PC-9 (cell line): ENCODE results near the gene SLC22A13. TPM values are rescaled to one million over a fixed set of nuclear protein-coding genes. Genes with fewer than 3 reads are reported as not detected.

Source experiments
- BruUV-seq: library from RNA; stranded (reverse); fragments of 400-500 nt; replicated peaks from 2 replicates; lab custom pipeline; 2021; lab: Mats Ljungman, UMichigan
- CTCF ChIA-PET: fragments of 300-600 bp; sonication (Branson Sonifier 250); formaldehyde crosslinking; loops from one replicate; lab custom pipeline; 2022; ENCODE audit warnings: antibody characterized with exemption; lab: Charles Lee
- POLR2A ChIA-PET: fragments of 300-600 bp; sonication (Branson Sonifier 250); formaldehyde crosslinking; loops from one replicate; lab custom pipeline; 2022; ENCODE audit warnings: antibody characterized with exemption; ENCODE audit not compliant: unreplicated experiment; lab: Charles Lee
- DNase-seq, 2 experiments: peaks; one replicate each; pipeline versions ENCODE4 v3.0.0 to v3.0.0-alpha.2; 2015 to 2022; ENCODE audit warnings: mixed read lengths in 1 of 2
- H2AFZ ChIP-seq: fragments of 200-600 bp; sonication (generic); 2 replicates; pipeline ENCODE4 v1.8.1; 2017; ENCODE audit warnings: antibody characterized with exemption
- H3F3A ChIP-seq: fragments of 200-600 bp; sonication (generic); 2 replicates; pipeline ENCODE4 v1.8.1; 2017; ENCODE audit warnings: antibody characterized with exemption, mild to moderate bottlenecking, low read depth; ENCODE audit not compliant: insufficient read depth
- H3K27ac ChIP-seq: fragments of 200-600 bp; sonication (generic); 2 replicates; pipeline ENCODE4 v1.6.1; 2016; ENCODE audit warnings: mixed run types
- H3K27me3 ChIP-seq: fragments of 200-600 bp; sonication (generic); 2 replicates; pipeline ENCODE4 v1.6.1; 2016; ENCODE audit warnings: low read depth, mixed run types; ENCODE audit not compliant: insufficient read depth
- H3K36me3 ChIP-seq: fragments of 200-600 bp; sonication (generic); 2 replicates; pipeline ENCODE4 v1.6.1; 2016; ENCODE audit warnings: low read depth, mixed run types
- H3K4me1 ChIP-seq: fragments of 200-600 bp; sonication (generic); replicated peaks from 2 replicates; pipeline ENCODE4 v1.6.1; 2016; ENCODE audit warnings: mixed run types; ENCODE audit not compliant: insufficient read depth
- H3K4me2 ChIP-seq: fragments of 200-600 bp; sonication (generic); 2 replicates; pipeline ENCODE4 v1.6.1; 2017; ENCODE audit warnings: mixed run types
- H3K4me3 ChIP-seq: fragments of 200-600 bp; sonication (generic); 2 replicates; pipeline ENCODE4 v1.6.1; 2016; ENCODE audit warnings: mixed run types
- H3K79me2 ChIP-seq: fragments of 200-600 bp; sonication (generic); 2 replicates; pipeline ENCODE4 v1.6.1; 2017; ENCODE audit warnings: low read depth, mixed run types
- H3K9me2 ChIP-seq: fragments of 200-600 bp; sonication (generic); 2 replicates; pipeline ENCODE4 v1.8.1; 2017; ENCODE audit warnings: mild to moderate bottlenecking; ENCODE audit not compliant: insufficient read depth
- H3K9me3 ChIP-seq: fragments of 200-600 bp; sonication (generic); 2 replicates; pipeline ENCODE4 v1.8.1; 2016; ENCODE audit warnings: low read depth; ENCODE audit not compliant: insufficient read depth
- H4K20me1 ChIP-seq: fragments of 200-600 bp; sonication (generic); 2 replicates; pipeline ENCODE4 v1.8.1; 2017; ENCODE audit not compliant: insufficient read depth
- EZH2 ChIP-seq: fragments of 200-600 bp; sonication (generic); IDR thresholded peaks from 2 replicates; pipeline ENCODE4 v1.8.0; 2017; ENCODE audit warnings: antibody characterized with exemption, low read depth
- intact Hi-C: fragments of 100-400 bp; cut with micrococcal nuclease; formaldehyde crosslinking; loops from one replicate; pipeline ENCODE4 v1.10.0; 2022; ENCODE audit not compliant: unreplicated experiment
- total RNA-seq: library from RNA; stranded (reverse); gene quantifications from 2 replicates; pipeline ENCODE4 v1.2.3, GENCODE V29; 2021
- TF ChIP-seq, protein P1 (sequence below): fragments of 200-600 bp; sonication (generic); conservative IDR thresholded peaks from 2 replicates; pipeline ENCODE4 v1.6.1; 2017; ENCODE audit warnings: mixed run types, antibody characterized with exemption, mild to moderate bottlenecking, moderate library complexity

Gene SLC22A13
- total RNA-seq, 1 experiment from 2014 or later: 0.44 TPM

DNA sequence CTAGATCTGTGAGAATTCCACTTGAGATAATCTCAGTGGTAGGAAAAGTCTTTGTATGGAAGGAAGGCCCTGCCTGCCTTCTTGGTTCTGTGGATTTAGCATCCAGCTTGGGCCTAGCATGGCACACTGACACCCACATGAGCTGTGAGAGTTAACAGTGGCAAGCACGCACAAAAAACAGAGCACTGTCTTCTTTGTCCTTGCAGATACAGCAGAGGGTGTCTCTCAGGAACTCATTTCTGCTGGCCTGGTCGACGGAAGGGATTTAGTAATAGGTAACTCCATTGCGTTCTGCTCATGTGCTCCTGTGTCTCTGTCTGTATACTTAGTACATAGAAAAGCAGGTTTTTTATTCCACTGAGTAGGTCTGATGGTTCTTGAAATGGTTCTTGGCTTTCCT is 14.4 kb upstream of the SLC22A13 start:
- 0 out of 2 replicates have a peak, but pooled peaks cover 37% of the 10 kb centered on the region for H3K36me3 ChIP-seq
- H3F3A ChIP-seq: peaks cover 6% of the 10 kb centered on the region; the same call in 1 of the 2 replicates
- DNase-seq: no peak
- H4K20me1 ChIP-seq: 0 out of 2 replicates have a peak, but pooled peaks cover 4% of the 10 kb centered on the region
- H3K27me3 ChIP-seq: no peaks in the 10 kb centered on the region
- no peak overlapping the region for H2AFZ ChIP-seq
- no peak overlapping the region for H3K4me2 ChIP-seq
- H3K9me3 ChIP-seq: no peaks in the 10 kb centered on the region
- intact Hi-C loops: no loop called here
- BruUV-seq: no TSS peak
- ChIA-PET POLR2A (no interaction called here), CTCF (no interaction called here)
- 0 out of 2 replicates have a peak, but pooled peaks cover 3% of the 10 kb centered on the region for H3K4me1 ChIP-seq
- H3K4me3 ChIP-seq: no peak overlapping the region
- TF ChIP-seq, protein P1, sequence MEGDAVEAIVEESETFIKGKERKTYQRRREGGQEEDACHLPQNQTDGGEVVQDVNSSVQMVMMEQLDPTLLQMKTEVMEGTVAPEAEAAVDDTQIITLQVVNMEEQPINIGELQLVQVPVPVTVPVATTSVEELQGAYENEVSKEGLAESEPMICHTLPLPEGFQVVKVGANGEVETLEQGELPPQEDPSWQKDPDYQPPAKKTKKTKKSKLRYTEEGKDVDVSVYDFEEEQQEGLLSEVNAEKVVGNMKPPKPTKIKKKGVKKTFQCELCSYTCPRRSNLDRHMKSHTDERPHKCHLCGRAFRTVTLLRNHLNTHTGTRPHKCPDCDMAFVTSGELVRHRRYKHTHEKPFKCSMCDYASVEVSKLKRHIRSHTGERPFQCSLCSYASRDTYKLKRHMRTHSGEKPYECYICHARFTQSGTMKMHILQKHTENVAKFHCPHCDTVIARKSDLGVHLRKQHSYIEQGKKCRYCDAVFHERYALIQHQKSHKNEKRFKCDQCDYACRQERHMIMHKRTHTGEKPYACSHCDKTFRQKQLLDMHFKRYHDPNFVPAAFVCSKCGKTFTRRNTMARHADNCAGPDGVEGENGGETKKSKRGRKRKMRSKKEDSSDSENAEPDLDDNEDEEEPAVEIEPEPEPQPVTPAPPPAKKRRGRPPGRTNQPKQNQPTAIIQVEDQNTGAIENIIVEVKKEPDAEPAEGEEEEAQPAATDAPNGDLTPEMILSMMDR: no peak
- no peak for TF ChIP-seq EZH2
- no peaks in the 10 kb centered on the region for H3K9me2 ChIP-seq
- H3K79me2 ChIP-seq: no peaks in the 10 kb centered on the region
- H3K27ac ChIP-seq: no peak overlapping the region

DNA sequence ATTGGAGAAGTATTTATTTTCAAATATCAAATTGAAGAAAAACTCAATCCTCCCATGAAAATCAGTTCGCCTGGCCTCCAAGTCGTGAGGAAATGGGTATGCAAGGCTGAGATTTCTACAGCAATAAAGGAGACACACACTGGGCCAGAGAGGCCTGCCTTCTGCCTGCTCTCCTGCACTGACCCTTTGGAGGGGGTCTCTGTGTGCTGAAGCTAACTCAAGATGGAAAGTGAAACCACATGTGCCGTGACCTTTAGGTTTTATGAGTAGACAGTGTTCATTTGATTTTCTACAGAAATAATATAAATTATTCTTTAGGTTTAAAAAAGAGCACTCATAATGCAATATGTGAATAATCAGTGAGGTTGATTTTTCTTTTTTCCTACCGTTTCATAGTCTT is 11.9 kb upstream of the SLC22A13 start:
- ChIA-PET POLR2A (no interaction called here), CTCF (no interaction called here)
- H3K79me2 ChIP-seq: no peaks in the 10 kb centered on the region
- no peaks in the 10 kb centered on the region for H3K4me1 ChIP-seq
- H3K4me2 ChIP-seq: no peak overlapping the region
- no peak overlapping the region for H3K4me3 ChIP-seq
- no peak for TF ChIP-seq EZH2
- TF ChIP-seq, protein P1: no peak
- DNase-seq: no peak
- no peaks in the 10 kb centered on the region for H3K9me2 ChIP-seq
- H3K9me3 ChIP-seq: no peaks in the 10 kb centered on the region
- peaks cover 1% of the 10 kb centered on the region; the same call in 1 of the 2 replicates for H3F3A ChIP-seq
- H3K27me3 ChIP-seq: no peaks in the 10 kb centered on the region
- no peaks in the 10 kb centered on the region for H4K20me1 ChIP-seq
- 0 out of 2 replicates have a peak, but pooled peaks cover 33% of the 10 kb centered on the region for H3K36me3 ChIP-seq
- no peak overlapping the region for H2AFZ ChIP-seq
- H3K27ac ChIP-seq: no peak overlapping the region
- BruUV-seq: no TSS peak
- intact Hi-C loops: no loop called here

DNA sequence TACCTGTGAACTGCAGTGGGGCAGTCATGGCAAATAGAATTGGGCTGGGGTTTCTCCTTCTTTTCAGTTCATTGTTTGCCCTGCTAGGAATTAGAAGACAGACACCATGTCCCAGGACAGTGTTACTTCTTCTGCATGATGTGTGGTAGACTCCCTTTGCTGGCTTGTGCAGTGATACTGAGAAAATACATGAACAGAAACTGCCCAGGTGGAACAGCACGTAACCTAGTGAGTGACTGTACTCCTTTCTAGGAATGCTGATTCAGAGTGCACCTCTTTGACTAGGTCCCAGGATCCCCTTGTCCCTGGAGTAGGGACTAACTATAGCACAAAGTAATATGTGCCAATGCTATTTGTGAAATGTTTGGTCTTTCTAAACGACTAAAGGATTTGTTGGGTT is 10.7 kb upstream of the SLC22A13 start:
- Histone ChIP-seq H3K4me2 (no peak overlapping the region), H3K9me3 (no peaks in the 10 kb centered on the region), H3K27ac (no peak overlapping the region), H3K9me2 (no peaks in the 10 kb centered on the region), H3K4me1 (no peaks in the 10 kb centered on the region), H3F3A (no peaks in the 10 kb centered on the region; the same call in none of the 2 replicates), H3K36me3 (0 out of 2 replicates have a peak, but pooled peaks cover 26% of the 10 kb centered on the region), H3K27me3 (no peaks in the 10 kb centered on the region), H3K79me2 (no peaks in the 10 kb centered on the region), H4K20me1 (no peaks in the 10 kb centered on the region), H2AFZ (no peak overlapping the region), H3K4me3 (no peak overlapping the region)
- intact Hi-C loops: no loop called here
- DNase-seq: no peak
- BruUV-seq: no TSS peak
- TF ChIP-seq, protein P1: no peak
- TF ChIP-seq EZH2: no peak
- ChIA-PET POLR2A (no interaction called here), CTCF (no interaction called here)
